SK-N-MC (cell line): ENCODE results near the gene ZNF135.

ENCODE experiments used
- EZH2 ChIP-seq: fragments of 200-600 bp; sonication (generic); IDR thresholded peaks from one replicate; pipeline ENCODE4 v1.6.1; 2017; ENCODE audit warnings: antibody characterized with exemption
- POLR2AphosphoS5 ChIP-seq: IDR thresholded peaks from 2 replicates; pipeline ENCODE4 v1.6.1; 2012; ENCODE audit warnings: mild to moderate bottlenecking, low read depth, low read length, borderline replicate concordance

DNA sequence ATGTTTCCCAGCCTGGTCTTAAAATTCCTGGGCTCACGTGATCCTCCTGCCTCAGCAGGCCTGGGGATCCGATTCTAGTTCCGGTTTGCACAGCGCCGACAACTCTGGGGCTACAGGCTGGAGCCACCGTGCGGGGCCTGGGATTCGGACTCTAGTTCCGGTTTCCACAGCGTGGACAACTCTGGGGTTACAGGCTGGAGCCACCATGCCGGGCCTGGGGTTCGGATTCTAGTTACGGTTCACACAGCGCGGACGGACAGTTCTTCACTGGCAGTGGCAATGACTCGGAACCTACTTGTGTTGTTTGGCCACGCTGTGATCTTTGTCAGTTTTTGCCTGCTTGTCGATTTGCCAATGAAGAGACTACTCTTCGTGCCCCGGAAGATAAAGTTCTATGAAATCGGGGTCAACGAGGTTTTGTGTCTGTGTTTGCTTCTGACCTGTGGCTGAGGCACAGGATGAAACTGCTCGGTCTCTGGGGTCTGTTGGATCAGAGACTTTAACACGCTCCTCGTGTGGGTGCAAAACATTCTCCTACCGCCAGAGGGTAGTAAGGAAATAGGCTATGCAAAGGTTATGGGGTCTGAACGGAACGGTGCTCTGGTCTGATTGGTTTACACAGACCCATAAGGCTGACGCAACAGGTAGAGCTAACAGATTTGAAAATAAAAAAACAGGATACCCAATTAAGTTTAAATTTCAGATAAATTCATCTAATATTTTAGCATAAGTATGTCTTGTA, 37.4 kb upstream of the ZNF135 start:
- no peak for TF ChIP-seq POLR2AphosphoS5
- no peak for TF ChIP-seq EZH2
